ENCODE measurements around the gene MRPL36.

Gene MRPL36

GRCh38 chr5:1765880-1766235, 33.8 kb downstream of the MRPL36 start:
- in situ Hi-C loops (cut with MboI; ENCODE audit: low sequenced_read_pairs), result no loop called here

- in situ Hi-C loops (cut with MboI; ENCODE audit: low sequenced_read_pairs), result no loop called here
These were observed 34.3 kb downstream of the MRPL36 start for GRCh38 chr5:1765141-1765879.

- in situ Hi-C loops (cut with MboI; ENCODE audit: low sequenced_read_pairs), result no loop called here
These were observed 35.1 kb downstream of the MRPL36 start for GRCh38 chr5:1764606-1764960.

- in situ Hi-C loops (cut with MboI; ENCODE audit: low sequenced_read_pairs), result no loop called here
These were observed 35.6 kb downstream of the MRPL36 start for GRCh38 chr5:1763960-1764605.

GRCh38 chr5:1763548-1763911, 36.1 kb downstream of the MRPL36 start:
- in situ Hi-C loops (cut with MboI; ENCODE audit: low sequenced_read_pairs), result no loop called here

- in situ Hi-C loops (cut with MboI; ENCODE audit: low sequenced_read_pairs), result no loop called here
These were observed 36.6 kb downstream of the MRPL36 start for GRCh38 chr5:1762883-1763547.

GRCh38 chr5:1762121-1762882, 37.3 kb downstream of the MRPL36 start:
- in situ Hi-C loops (cut with MboI; ENCODE audit: low sequenced_read_pairs), result no loop called here

GRCh38 chr5:1761453-1761755, 38.2 kb downstream of the MRPL36 start:
- in situ Hi-C loops (cut with MboI; ENCODE audit: low sequenced_read_pairs), result no loop called here

GRCh38 chr5:1760656-1761452, 38.8 kb downstream of the MRPL36 start:
- in situ Hi-C loops (cut with MboI; ENCODE audit: low sequenced_read_pairs), result no loop called here

- in situ Hi-C loops (cut with MboI; ENCODE audit: low sequenced_read_pairs), result no loop called here
These were observed 39.4 kb downstream of the MRPL36 start for GRCh38 chr5:1760231-1760630.

- in situ Hi-C loops (cut with MboI; ENCODE audit: low sequenced_read_pairs), result no loop called here
These were observed 40.2 kb downstream of the MRPL36 start for GRCh38 chr5:1759378-1759970.

- in situ Hi-C loops (cut with MboI; ENCODE audit: low sequenced_read_pairs), result no loop called here
These were observed 41.1 kb downstream of the MRPL36 start for GRCh38 chr5:1758574-1758973.

GRCh38 chr5:1757511-1757910, 42.1 kb downstream of the MRPL36 start:
- in situ Hi-C loops (cut with MboI; ENCODE audit: low sequenced_read_pairs), result no loop called here

- in situ Hi-C loops (cut with MboI; ENCODE audit: low sequenced_read_pairs), result no loop called here
These were observed 43.2 kb downstream of the MRPL36 start for GRCh38 chr5:1756481-1756880.

- in situ Hi-C loops (cut with MboI; ENCODE audit: low sequenced_read_pairs), result no loop called here
These were observed 44.2 kb downstream of the MRPL36 start for GRCh38 chr5:1755321-1755949.

GRCh38 chr5:1754531-1755220, 45.0 kb downstream of the MRPL36 start:
- in situ Hi-C loops (cut with MboI; ENCODE audit: low sequenced_read_pairs), result no loop called here

- in situ Hi-C loops (cut with MboI; ENCODE audit: low sequenced_read_pairs), result no loop called here
These were observed 46.1 kb downstream of the MRPL36 start for GRCh38 chr5:1753490-1753889.

- in situ Hi-C loops (cut with MboI; ENCODE audit: low sequenced_read_pairs), result no loop called here
These were observed 46.8 kb downstream of the MRPL36 start for GRCh38 chr5:1752881-1753280.
